Body of pancreas (tissue), 4 donors: ENCODE results near the gene MCTP1.

Experiments
- POLR2A ChIP-seq, 3 donors: fragments of 450-650 bp; IDR thresholded peaks; one replicate each; pipeline ENCODE4 v1.6.1; 2016; ENCODE audit warnings: antibody characterized with exemption in 3 of 3, mild to moderate bottlenecking in 2 of 3
- TF ChIP-seq, protein P1 (sequence below), 7 experiments: fragments of 450-650 bp in 4 of 7; fragments of 200-600 bp in 3 of 7; sonication (generic) in 3 of 7; IDR thresholded peaks; one replicate each; pipeline ENCODE4 v1.5.1; 2016 to 2019; ENCODE audit warnings: antibody characterized with exemption in 7 of 7

DNA sequence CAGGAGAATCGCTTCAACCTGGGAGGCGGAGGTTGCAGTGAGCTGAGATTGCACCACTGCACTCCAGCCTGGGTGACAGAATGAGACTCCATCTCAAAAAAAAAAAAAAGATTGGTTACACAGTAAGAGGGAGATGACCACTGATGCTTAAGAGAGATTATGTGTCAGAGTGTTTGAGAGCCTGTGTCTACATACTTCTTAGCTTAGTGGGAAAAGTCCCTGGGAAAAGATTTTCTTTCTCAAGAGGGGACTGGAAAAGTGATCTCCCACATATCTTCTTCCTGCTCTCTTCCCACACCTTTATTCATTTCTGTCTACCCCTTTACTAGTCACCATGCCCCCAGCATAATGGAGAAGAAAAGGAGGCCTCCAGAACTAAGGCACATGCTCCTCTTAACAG, 55.2 kb downstream of the MCTP1 start:
- TF ChIP-seq, protein P1, sequence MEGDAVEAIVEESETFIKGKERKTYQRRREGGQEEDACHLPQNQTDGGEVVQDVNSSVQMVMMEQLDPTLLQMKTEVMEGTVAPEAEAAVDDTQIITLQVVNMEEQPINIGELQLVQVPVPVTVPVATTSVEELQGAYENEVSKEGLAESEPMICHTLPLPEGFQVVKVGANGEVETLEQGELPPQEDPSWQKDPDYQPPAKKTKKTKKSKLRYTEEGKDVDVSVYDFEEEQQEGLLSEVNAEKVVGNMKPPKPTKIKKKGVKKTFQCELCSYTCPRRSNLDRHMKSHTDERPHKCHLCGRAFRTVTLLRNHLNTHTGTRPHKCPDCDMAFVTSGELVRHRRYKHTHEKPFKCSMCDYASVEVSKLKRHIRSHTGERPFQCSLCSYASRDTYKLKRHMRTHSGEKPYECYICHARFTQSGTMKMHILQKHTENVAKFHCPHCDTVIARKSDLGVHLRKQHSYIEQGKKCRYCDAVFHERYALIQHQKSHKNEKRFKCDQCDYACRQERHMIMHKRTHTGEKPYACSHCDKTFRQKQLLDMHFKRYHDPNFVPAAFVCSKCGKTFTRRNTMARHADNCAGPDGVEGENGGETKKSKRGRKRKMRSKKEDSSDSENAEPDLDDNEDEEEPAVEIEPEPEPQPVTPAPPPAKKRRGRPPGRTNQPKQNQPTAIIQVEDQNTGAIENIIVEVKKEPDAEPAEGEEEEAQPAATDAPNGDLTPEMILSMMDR (IDR thresholded peaks at IDR 0.05): no peak
- no peak for TF ChIP-seq POLR2A (IDR thresholded peaks at IDR 0.05)
